ENCODE measurements around the gene PTPRA.

DNA sequence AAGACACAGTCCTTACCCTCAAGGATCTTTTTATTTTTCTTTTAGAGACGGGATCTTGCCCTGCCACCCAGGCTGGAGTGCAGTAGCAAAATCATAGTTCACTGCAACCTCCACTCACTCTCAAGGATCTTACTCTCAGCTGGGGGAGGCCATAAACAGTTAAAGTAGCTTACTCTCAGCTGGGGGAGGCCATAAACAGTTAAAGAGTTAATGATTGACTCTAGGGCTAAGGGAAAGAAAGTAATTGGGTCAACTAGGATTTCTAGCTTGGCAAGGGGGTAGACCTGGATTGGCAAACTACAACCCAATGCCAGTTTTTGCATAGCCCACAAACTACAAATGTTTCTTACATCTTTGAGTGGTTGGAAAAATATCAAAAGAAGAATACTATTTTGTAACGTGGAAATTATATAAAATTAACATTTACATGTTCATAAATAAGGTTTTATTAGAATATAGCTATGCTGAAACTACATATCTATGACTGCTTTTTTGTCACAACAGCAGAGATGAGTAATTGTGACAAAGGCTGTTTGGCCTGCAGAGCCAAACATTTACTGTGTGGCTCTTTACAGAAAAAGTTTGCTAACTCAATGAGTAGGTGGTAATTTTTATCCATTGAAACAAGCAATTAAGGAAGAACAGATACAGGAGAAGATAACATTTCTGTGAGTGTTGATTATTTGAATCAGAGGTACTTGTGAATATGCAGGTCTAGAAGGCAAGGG, 46.4 kb downstream of the PTPRA start:
- TF ChIP-seq, protein P1, sequence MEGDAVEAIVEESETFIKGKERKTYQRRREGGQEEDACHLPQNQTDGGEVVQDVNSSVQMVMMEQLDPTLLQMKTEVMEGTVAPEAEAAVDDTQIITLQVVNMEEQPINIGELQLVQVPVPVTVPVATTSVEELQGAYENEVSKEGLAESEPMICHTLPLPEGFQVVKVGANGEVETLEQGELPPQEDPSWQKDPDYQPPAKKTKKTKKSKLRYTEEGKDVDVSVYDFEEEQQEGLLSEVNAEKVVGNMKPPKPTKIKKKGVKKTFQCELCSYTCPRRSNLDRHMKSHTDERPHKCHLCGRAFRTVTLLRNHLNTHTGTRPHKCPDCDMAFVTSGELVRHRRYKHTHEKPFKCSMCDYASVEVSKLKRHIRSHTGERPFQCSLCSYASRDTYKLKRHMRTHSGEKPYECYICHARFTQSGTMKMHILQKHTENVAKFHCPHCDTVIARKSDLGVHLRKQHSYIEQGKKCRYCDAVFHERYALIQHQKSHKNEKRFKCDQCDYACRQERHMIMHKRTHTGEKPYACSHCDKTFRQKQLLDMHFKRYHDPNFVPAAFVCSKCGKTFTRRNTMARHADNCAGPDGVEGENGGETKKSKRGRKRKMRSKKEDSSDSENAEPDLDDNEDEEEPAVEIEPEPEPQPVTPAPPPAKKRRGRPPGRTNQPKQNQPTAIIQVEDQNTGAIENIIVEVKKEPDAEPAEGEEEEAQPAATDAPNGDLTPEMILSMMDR (IDR thresholded peaks at IDR 0.05; ENCODE audit: insufficient read depth, low read depth, low read length) = no peak
- no peak for TF ChIP-seq EZH2 (IDR thresholded peaks at IDR 0.05; ENCODE audit: insufficient read depth, low read length)

All from astrocyte (in vitro differentiated cells and primary cell).